ENCODE measurements around the gene LZTR1. TPM values are rescaled to one million over a fixed set of nuclear protein-coding genes. Genes with fewer than 3 reads are reported as not detected.
"Not testable (repeated sequence)": the region's sequence is repeated elsewhere in the genome, so short reads cannot be mapped to it uniquely, and the experiment has no call there.

Gene LZTR1
- total and polyA plus RNA-seq, 2 donors from 2014 or later = 24.3 to 66.4 TPM

DNA sequence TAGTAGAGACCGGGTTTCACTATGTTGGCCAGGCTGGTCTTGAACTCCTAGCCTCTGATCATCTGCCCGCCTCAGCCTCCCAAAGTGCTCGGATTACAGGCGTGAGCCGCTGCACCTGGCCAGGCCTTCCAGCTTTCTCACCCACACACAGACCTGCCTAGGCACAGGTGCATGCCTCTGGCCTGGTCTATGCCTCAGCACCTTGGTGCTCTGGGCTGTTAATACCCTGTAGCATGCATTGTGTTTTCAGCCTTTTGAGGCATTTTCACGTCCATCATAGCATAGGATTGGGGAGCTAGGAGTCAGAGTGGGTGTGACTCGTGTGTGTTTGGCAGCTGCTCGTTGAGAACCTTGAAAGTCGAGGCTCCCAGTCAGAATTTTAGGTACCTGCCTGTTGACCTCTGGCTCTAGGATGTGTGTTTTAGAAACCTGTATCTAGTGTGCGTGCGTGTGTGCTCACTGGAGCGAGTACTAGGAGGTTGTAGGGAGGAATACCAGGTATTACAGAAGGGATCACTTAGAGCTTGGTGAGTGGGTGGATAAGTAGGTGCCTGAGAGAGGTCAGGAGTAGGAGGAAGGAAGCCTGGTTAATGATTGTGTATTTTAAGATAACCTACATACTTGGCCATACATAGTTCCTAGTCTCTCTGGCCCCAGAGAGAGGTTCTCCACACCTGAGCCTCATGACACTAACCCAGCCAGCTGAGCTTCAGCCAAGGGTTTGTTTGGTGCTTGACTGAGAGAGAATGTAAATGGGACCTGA is 44.9 kb upstream of the LZTR1 start:
- Histone ChIP-seq H3K4me3 (ENCODE audit: low read length in 3 of 3) (no peak overlapping the region), H3K4me1 (ENCODE audit: control insufficient read depth in 2 of 3, insufficient read depth in 2 of 3, low read depth in 1 of 3, low read length in 3 of 3) (peaks cover 0 to 18% (median 18%) of the 10 kb centered on the region in 3 donors), H3K27me3 (ENCODE audit: control insufficient read depth, insufficient read depth, low read length) (no peaks in the 10 kb centered on the region), H3K9ac (ENCODE audit: low read length in 3 of 3) (no peak overlapping the region), H3K9me3 (ENCODE audit: control insufficient read depth in 2 of 3, insufficient read depth in 1 of 3, low read length in 3 of 3) (no peaks in the 10 kb centered on the region), H3K27ac (ENCODE audit: low read depth in 2 of 2, low read length in 2 of 2) (no peak overlapping the region), H3K36me3 (ENCODE audit: control insufficient read depth in 2 of 3, insufficient read depth in 3 of 3, low read length in 3 of 3) (peaks cover 5 to 8% (median 7%) of the 10 kb centered on the region in 3 donors)
- DNase-seq (no peak), FAIRE-seq (no peak)
- TF ChIP-seq, protein P1, sequence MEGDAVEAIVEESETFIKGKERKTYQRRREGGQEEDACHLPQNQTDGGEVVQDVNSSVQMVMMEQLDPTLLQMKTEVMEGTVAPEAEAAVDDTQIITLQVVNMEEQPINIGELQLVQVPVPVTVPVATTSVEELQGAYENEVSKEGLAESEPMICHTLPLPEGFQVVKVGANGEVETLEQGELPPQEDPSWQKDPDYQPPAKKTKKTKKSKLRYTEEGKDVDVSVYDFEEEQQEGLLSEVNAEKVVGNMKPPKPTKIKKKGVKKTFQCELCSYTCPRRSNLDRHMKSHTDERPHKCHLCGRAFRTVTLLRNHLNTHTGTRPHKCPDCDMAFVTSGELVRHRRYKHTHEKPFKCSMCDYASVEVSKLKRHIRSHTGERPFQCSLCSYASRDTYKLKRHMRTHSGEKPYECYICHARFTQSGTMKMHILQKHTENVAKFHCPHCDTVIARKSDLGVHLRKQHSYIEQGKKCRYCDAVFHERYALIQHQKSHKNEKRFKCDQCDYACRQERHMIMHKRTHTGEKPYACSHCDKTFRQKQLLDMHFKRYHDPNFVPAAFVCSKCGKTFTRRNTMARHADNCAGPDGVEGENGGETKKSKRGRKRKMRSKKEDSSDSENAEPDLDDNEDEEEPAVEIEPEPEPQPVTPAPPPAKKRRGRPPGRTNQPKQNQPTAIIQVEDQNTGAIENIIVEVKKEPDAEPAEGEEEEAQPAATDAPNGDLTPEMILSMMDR (IDR thresholded peaks at IDR 0.05; ENCODE audit: borderline replicate concordance, extremely low read depth, insufficient read depth) = no peak
- intact Hi-C loops (cut with DNase I) = no loop called here

DNA sequence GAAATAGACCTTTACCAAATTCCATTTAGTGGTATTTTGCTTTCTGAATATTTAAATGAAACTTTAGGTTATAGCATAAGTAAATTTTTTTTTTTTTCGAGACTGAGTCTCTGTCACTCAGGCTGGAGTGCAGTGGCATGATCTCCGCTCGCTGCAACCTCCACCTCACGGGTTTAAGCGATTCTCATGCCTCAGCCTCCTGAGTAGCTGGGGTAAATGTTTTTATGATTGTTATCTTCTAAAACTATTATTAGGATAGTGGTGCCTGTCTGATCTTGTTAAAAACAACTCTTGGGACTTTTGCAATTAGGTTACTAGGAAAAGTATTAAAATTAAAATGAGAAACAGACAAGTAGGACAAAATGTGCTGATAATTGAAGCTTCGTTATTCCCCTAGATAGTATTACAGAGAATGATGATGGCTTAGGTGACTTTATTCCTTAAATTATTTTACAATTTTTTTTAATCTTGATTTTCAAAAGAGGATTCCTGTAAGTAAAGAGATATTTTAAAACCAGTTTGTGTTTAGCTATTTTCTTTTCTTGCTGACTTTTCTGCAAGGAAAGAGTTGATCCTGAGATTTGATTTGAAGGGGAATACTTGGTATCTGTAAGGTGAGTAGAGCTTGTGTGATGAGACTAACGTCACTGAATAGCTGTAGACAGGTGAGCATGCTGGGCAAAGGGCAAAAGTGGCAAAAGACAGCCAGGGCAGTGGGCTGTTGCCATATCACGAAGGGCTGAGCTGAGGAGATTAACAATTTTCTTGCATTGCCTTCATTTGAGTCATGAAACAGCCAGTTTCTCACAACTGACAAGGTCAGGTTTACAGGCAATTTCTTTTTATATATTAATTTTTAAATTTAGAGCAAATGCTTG is 44.1 kb upstream of the LZTR1 start:
- Histone ChIP-seq H3K4me1 (ENCODE audit: control insufficient read depth in 2 of 3, insufficient read depth in 2 of 3, low read depth in 1 of 3, low read length in 3 of 3) (peaks cover 0 to 18% (median 18%) of the 10 kb centered on the region in 3 donors), H3K36me3 (ENCODE audit: control insufficient read depth in 2 of 3, insufficient read depth in 3 of 3, low read length in 3 of 3) (peaks cover 5 to 8% (median 7%) of the 10 kb centered on the region in 3 donors), H3K4me3 (ENCODE audit: low read length in 3 of 3) (no peak overlapping the region), H3K27me3 (ENCODE audit: control insufficient read depth, insufficient read depth, low read length) (no peaks in the 10 kb centered on the region), H3K9me3 (ENCODE audit: control insufficient read depth in 2 of 3, insufficient read depth in 1 of 3, low read length in 3 of 3) (no peaks in the 10 kb centered on the region), H3K27ac (ENCODE audit: low read depth in 2 of 2, low read length in 2 of 2) (no peak overlapping the region), H3K9ac (ENCODE audit: low read length in 3 of 3) (no peak overlapping the region)
- TF ChIP-seq, protein P1 (IDR thresholded peaks at IDR 0.05; ENCODE audit: borderline replicate concordance, extremely low read depth, insufficient read depth) = no peak
- FAIRE-seq (no peak), DNase-seq (no peak)
- intact Hi-C loops (cut with DNase I) = no loop called here

DNA sequence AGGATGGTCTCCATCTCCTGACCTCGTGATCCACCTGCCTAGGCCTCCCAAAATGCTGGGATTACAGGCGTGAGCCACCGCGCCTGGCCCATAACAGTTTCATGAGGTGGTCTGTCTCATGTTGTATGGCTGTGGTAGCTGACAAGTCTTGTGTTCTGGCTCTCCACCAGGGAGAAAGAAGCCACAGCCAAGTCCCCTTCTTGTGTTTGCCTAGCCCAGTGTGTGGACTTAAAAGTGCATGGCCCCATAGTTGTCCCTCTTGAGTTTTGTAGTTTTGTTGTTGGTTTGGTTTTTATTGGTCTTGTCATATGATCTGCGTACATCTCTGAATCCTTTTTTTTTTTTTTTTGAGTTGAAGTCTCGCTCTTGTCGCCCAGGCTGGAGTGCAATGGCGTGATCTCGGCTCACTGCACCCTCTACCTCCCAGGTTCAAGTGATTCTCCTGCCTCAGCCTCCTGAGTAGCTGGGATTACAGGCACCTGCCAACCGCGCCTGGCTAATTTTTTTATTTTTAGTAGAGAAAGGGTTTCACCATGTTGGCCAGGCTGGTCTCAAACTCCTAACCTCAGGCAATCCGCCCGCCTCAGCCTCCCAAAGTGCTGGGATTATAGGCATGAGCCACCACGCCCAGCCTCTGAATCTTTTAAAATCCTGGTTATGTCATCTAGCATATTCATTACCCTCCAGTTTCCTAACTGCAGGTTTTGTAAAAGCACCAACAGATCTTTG is 42.5 kb upstream of the LZTR1 start:
- H3K4me3 ChIP-seq (ENCODE audit: low read length in 3 of 3); H3K27me3 ChIP-seq (ENCODE audit: control insufficient read depth, insufficient read depth, low read length); DNase-seq; intact Hi-C loops (cut with DNase I); H3K9me3 ChIP-seq (ENCODE audit: control insufficient read depth in 2 of 3, insufficient read depth in 1 of 3, low read length in 3 of 3); H3K27ac ChIP-seq (ENCODE audit: low read depth in 2 of 2, low read length in 2 of 2); H3K36me3 ChIP-seq (ENCODE audit: control insufficient read depth in 2 of 3, insufficient read depth in 3 of 3, low read length in 3 of 3); H3K9ac ChIP-seq (ENCODE audit: low read length in 3 of 3); FAIRE-seq: not testable (repeated sequence)
- H3K4me1 ChIP-seq (ENCODE audit: control insufficient read depth in 2 of 3, insufficient read depth in 2 of 3, low read depth in 1 of 3, low read length in 3 of 3) = peaks cover 0 to 18% (median 18%) of the 10 kb centered on the region in 3 donors

Data from kidney (tissue), 14 donors.